SKM-1 treated with dmso at 0.1 percent for 144 hours (cell line): ENCODE measurements around the gene RASSF9.

Source experiments
- DNase-seq: peaks from one replicate; lab custom pipeline; 2025; ENCODE audit not compliant: unreplicated experiment; lab: John Stamatoyannopoulos, UW

RASSF9 gene

DNA sequence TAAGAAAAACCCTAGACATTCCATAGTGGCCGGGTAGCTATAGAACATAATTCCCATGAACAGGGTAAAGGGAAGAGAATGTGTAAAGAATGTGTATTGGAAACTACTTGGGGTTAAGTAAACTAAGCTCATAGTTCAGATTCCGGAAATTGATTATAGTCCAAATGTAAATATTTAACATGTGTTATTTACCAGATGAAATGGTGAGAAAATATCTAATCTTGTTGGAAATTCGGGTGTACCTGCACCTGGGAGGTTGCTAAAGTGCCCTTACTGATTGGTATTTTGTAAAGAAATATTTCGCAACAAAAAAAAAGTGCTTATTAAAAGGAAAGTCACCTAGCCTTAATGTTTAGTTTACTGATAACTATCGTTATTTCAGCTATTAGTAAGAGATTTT, 14.4 kb downstream of the RASSF9 start:
- no peak for DNase-seq

DNA sequence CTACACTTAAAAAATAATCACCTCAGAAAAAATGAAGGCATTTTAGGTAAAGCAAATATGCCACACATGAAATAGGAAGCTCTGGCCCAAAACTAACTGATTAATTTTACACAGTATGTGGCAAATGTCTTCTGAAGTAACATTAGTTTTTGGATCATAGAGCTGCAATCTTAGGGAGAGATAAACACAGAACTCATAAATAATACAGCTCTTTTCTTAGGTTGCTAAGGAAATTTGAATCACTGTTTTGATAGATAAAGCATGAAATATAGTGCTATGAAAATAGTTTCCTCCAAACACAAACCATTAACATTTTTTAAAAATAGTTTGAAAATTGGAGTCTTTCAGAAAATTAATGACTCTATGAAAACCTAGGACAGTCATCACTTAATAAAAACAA, 15.0 kb downstream of the RASSF9 start:
- DNase-seq = no peak

DNA sequence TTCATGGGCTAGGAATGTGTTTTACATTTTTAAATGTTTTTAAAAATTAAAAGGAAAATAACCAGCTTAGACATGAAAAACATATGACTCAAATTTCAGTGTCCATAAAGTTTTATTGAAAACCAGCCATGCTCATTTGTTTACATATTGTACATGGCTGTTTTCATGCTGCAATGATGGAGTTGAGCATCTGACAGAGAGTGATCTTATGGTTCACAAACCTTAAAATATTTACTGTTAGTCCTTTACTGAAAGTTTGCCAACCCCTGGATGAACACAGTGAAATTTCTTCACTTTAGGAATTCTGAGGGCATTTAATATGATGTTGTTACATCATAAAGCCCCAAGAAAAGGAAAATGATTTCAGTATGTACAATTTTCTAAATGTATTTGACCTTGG, 16.1 kb downstream of the RASSF9 start:
- DNase-seq = no peak

GRCh38 chr12:85814741-85815140, 21.5 kb downstream of the RASSF9 start:
- DNase-seq = no peak

GRCh38 chr12:85814071-85814470, 22.1 kb downstream of the RASSF9 start:
- DNase-seq = no peak

DNA sequence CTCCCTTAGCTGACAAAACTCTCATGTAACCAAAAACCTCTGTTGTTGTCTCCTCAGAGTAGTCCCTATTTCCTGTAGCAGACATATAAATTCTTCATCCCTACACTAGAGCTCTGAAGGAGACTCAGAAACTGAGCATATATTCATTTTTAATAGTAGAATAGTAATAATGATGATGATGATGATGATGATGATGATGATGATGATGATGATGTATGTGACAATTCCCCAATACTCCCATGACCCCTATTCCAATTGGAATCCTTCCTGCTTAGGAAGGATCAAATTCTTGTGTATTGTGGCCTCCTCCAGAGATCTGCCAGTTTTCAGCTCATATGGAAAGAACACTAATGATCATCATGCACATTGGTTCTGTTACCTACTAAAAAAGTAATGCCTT, 26.7 kb downstream of the RASSF9 start:
- DNase-seq = no peak

DNA sequence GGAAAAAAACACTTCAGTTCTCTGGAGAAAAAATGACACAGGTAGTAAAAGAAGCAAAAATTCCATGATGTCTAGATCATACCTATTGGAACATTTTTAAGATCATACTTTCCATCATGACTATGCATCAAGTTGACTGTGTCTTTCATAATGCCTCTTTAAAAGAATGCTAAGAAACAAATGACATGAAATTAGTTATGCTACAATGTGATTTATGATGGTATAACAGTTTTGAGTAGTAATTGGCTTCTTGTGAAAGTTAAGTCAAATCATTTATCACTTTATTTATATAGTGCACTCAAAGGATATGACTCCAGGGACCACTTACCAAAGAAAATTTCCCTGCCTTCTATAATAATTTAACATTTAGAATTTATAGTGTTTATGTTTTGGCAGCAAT, 28.5 kb downstream of the RASSF9 start:
- DNase-seq = no peak

DNA sequence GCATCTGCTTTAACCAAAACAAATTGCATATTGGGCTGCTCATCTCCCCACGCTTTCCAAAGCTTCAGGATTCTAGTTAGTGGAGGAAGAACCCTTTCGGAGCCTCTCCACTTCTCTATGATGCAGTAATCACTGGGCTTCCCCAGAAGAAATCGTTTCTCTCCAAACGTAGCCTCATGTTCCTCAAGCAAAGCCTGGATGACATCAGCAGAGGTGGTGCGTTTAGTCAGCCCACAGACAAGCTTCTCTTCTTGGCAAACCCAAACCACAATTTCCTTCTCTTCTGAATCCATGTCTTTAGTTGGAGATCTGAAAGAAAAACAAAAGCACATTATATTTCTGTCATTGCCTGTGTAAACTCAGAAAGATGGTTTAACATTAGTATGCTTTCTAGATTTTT, 30.6 kb downstream of the RASSF9 start:
- peak; percentile 0 for DNase-seq

DNA sequence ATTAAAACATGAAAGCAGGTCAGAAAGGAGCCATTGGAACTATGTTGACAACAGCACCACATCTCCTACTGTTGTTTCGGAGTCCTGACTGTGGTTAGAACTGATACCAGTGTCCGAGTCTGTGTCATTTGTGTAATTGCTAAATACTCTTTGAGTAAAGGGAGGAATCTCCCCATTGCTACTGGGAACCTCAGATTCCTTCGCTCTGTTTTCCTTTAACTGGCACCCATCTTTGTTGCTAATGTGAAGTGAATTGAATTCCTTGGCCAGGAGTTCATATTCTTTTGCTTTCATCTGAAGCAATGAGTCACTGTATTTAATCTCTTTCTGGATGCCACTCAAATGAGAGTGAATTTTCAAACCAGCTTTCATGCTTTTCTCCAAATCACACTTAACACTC, 31.5 kb downstream of the RASSF9 start:
- no peak for DNase-seq

DNA sequence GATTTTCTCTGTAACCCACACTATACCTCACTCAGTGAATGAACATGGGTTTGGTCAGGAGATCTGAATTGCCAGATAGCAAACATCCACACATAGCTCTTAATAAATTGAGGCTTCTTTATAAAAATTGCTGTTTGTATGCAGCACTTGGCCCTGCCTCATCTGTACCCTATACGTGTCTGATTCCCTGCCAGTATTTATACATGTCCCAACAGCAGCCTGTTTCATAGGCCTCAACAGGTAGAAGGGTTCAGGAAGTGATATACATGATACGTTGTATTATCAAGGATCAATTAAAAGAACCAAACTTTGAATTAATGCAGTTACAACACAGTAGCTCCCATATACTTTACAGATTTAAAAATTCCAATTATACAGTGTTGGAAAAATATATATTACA, 32.3 kb downstream of the RASSF9 start:
- no peak for DNase-seq

DNA sequence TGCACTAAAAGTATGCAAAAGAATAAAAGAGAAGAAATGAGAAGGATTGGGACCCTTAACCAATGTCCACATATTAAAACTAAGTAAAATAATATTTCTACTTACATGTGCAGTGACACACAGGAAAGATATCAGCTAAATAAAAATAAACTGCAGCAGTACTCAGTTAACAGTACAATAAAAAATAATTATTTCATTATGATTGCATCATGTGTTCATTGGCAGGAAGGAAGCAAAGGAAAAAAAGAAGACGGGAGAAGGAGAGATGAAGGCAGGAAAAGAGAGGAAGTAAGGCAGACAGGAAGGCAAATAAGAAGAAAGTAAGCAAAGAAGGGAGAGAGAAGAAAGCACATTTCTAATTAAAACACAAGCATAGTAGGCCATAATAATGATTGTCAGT, 33.0 kb downstream of the RASSF9 start:
- no peak for DNase-seq

GRCh38 chr12:85798122-85798521, 38.1 kb downstream of the RASSF9 start:
- no peak for DNase-seq

DNA sequence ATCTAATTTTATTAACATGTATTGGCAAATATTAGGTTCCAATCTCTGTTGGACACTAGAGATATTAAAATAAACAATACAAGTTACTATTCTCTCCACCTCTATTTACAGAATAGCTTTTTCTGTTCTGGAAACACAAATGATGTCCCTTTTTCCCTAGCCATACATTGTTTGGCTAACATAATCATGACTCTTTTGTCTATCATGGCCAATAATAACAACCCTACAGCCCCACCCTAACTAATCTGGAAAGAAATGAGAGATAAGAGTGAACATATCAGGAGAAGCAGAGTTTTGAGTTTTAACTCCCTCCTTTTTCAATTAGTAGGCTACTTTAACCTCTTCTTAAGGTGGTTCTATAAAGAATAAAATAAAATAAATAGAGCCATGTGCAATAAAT, 40.2 kb downstream of the RASSF9 start:
- DNase-seq = no peak

DNA sequence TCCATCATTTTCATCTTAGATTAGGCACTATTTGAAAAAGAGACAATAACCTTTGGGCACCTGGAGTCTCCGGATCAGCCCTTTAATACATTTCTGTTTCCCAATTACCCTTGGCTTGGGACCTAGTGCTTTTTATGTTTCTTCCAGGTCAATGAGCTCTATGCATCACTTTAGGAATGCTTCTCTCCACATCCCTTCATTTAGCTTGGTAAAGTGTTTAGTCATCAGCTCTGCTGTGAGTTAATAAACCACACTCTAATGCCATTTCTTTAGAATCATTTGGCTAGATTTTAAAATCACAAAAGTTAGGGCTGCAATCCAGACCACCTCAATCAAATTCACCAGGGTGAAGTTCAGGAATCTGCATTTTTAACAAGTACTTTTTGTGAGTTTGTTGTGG, 41.7 kb downstream of the RASSF9 start:
- DNase-seq = no peak

- DNase-seq = no peak
Measured at GRCh38 chr12:85784096-85784720, 52.0 kb downstream of the RASSF9 start.

GRCh38 chr12:85782711-85783110, 53.5 kb downstream of the RASSF9 start:
- no peak for DNase-seq

DNA sequence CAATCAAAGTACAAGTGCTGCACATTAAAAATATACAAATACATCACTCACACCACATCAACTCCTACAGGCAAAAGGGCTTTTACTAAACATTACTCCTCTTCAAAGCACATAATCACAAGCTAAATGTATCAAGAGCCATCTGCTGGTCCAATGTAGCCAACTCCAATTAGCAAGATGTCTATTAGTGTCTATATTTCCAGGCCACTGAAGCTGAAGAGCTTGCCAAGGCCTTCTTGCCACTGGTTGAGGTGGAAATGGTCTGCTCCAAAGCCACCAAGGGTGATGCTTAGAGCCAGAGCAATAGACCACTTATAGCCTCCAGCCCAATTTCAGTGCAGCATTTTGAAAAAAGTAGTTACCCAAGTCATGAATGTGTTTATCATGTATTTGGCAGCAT, 54.4 kb downstream of the RASSF9 start:
- no peak for DNase-seq

DNA sequence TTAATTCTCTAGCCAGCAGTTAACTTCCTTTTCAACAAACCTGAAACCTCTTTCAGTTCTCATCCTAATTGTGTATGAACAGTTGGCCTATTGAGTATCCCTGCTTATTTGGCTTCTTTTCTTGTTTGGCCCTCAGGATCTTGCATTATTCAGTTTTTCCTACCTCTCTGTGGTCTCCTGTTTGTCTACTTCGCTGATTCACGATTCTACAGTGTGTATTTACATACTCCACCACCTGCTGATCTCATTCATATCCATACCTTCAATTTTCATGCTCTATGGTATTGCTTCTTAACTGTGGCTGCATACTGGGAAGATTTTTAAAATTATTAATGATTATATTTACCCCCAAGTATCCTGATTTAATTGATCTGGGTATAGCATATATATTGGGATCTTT, 56.4 kb downstream of the RASSF9 start:
- no peak for DNase-seq

DNA sequence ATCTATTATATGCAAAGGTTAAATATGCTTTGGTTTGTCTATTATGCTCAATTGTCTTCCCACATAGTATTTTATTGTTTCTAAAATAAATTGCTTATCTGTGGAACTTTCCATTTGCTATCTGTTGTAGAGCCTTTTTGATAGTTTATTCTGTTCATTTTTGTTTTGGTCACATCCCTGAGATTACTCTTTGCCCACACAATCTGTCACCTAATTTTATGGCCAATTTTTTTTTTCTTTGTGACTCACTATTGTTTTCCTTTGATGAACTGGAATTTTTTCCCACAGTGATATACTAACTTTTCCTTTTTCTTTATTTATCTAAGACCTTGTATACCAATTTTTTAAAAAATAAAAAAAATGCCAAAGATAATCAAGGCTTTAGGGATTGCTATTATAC, 61.1 kb downstream of the RASSF9 start:
- no peak for DNase-seq

GRCh38 chr12:85765453-85765869, 70.7 kb downstream of the RASSF9 start:
- no peak for DNase-seq

GRCh38 chr12:85759623-85760022, 76.6 kb downstream of the RASSF9 start:
- no peak for DNase-seq

- no peak for DNase-seq
Measured at GRCh38 chr12:85759091-85759490, 77.1 kb downstream of the RASSF9 start.

DNA sequence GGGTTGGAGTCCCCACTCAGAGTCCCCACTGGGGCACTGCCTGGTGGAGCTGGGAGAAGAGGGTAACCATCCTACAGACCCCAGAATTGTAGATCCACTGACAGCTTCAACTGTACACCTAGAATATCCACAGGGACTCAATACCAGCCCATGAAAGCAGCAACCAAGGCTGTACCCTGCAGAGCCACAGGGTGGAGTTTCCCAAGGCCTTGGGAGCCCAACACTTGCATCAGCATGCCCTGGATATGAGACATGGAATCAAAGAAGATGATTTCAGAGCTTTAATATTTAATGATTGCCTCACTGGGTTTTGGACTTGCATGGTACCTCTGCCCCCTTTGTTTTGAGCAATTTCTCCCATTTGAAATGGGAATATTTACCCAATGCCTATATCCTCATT, 80.4 kb downstream of the RASSF9 start:
- no peak for DNase-seq
